GM18858 (cell line): ENCODE results near the gene FADS2.
A peak's percentile ranks its signal among the peaks of the same experiment; 100 is the strongest.
"Not testable (repeated sequence)": the region's sequence is repeated elsewhere in the genome, so short reads cannot be mapped to it uniquely, and the experiment has no call there.

Source experiments
- ATAC-seq: cut with Tn5 transposase; IDR thresholded peaks from one replicate; pipeline ENCODE4 v1.9.1; 2021; ENCODE audit not compliant: unreplicated experiment

The FADS2 gene

DNA sequence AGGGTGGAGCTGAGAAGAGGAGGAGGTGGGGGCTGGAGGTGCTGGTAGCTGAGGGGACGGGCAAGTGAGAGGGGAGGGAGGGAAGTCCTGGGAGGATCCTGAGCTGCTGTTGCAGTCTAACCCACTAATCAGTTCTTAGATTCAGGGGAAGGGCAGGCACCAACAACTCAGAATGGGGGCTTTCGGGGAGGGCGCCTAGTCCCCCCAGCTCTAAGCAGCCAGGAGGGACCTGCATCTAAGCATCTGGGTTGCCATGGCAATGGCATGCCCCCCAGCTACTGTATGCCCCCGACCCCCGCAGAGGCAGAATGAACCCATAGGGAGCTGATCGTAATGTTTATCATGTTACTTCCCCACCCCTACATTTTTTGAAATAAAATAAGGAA, 38.9 kb downstream of the FADS2 start:
- ATAC-seq: no peak

DNA sequence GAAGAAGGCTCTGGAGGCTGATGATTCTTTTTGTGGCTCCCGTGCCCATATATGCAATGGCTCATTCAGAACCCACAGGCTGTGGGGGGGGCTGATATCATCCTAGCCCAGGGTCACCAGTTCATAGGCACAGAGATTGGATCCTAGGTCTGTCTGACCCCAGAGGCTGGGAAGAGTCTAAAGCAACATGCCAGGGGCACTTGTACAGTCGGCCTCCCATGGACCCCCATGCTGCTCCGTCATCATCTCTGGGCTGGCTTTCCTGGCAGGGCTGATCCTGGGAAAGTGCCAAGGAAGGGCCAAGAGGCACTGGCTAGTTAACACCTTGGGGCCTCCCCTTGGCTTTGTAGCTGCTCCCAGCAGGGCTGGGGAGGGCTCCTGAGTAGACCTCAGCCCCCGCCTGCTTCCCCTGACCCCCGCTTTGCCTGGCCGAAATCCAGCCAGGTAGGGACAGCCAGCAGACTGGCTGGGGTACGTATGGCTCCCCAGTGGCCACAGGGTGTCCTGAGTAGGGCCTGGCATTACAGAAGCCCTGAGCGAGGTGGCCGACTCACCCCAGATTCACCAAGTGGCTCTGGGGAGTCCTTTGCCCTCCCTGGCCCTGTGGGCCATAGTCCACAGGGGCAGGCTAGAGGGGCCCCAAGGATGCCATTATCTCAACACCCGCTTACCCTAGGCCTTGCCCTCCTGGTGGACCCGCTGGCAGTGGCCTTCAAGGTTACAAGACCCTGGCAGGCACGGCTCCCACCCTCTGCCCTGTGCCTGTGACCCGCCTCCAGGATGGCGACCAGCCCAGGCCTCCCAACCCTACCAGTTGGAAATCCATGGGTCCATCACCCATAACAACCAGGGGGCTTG, 40.7 kb downstream of the FADS2 start:
- ATAC-seq: no peak

DNA sequence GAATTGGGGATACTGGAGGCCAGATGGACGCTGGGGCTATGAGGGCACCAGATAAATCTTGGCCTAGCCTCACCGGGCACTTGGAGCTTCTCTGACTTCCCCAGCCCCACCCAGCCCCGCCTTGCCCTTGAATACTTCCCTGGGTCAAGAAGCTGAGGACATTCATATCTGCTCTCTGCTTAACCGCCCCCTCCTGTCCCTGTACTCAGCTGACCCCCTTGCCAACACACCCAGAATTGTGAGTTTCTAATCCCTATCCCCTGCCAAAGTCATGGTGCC, 41.3 kb downstream of the FADS2 start:
- ATAC-seq: no peak

DNA sequence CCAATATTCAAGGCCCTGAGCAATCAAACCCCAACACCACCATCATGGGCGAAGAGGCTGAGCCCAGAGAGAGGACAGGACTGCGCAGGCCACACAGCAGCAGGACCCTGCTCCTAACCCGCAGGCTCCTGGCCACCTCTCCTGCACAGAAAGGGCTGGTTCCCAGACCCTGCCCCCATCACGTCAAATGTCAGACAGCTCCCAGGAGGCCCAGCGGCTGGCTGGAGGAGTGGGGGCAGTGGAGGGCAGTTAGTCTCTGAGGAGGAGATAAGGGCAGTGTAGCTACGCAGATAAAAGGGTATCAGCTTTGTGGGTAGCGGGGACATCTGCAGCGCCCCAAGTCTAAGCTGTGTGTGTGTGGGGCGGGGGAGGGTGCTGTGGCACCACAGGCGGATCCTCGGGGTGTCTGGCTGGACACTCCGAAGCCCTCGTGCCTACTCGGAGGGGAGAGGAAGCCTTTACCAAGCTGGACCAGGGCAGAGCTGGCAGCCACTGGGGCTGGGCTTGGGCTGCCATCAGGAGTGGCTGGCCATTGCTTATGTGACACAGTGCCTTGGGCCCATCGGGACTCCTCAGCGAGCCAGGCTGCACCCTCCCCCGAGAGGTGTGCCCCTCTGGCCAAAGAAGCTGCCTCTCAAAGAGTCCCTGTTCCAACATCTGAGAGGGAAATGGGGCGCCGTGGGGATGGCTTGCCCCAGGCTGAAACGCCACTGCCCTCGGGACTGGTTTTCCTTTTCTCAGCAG, 41.8 kb downstream of the FADS2 start:
- no peak for ATAC-seq

DNA sequence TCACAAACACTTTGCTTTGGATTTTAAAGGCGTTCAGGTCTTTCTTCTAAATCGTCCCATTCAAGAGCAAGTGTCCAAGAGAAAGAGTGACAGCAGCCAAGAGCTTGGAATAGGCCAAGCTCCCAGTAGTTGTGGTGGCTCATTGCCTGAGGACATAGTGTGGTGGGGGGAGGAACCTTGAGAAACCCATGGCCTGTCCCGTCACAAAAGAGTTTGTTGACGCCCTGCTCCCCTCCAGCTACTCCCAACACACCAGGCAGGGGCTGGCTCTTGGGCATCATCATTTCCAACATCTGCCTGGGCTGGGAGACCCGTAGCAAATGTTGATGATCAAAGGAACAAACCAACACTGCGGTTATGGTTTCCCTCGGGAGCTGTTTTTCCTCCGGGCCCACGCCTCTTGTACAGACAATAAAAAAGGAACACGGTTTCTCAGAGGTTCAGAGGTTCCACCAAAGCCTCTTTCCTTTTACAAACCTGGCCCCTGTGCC, 42.5 kb downstream of the FADS2 start:
- ATAC-seq: no peak

DNA sequence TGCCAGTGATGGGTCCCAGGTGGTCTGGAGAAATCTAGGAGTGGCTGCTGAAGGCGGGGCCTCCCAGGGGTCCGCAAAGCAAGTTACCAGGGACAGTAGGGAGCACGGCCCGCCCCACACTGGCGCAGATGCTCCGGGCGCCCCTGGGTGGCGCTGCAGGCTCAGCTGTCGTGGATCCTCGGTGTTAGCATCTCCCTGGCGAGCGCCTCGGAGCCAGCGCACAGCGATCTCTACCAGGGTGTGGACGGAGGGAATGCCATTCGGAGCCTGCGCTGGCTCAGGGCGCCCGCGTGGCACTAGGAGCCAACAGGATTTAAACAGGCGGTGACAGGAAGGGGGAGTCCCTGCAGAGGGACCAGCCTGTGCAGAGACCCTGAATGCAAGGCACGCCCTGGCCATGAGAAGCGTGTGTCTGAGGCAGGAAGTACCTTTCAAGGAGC, 43.1 kb downstream of the FADS2 start:
- ATAC-seq: peak; percentile 42

DNA sequence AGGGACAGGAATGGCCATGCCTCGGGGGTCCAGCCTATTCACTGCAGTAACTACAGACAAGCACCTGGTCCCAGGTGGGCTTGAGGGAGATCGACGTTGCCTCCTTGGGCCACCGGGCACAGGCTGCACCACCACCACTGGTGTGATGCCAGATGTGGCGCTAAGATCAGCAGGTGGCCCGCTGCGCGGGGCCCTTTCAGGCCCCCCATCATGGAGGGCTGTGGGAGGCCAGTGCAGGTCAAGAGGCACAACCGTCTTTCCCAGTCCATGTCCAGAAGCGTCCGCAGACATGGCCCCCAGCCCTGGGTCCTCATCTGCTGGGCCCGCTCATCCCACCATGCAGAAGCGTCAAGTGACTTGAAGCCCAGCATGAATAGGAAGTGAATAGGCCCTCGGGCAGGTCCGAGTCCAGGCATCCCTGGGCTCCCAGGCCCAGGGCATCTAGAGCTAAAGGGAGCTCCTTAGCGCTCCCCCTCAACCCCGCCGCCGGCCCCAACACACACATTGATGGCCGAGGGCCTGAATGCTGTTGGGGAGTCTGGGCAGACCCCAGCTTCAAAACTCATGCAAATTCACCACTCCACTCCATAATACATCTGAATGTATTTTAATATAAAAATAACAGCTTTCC, 45.0 kb downstream of the FADS2 start:
- no peak for ATAC-seq

DNA sequence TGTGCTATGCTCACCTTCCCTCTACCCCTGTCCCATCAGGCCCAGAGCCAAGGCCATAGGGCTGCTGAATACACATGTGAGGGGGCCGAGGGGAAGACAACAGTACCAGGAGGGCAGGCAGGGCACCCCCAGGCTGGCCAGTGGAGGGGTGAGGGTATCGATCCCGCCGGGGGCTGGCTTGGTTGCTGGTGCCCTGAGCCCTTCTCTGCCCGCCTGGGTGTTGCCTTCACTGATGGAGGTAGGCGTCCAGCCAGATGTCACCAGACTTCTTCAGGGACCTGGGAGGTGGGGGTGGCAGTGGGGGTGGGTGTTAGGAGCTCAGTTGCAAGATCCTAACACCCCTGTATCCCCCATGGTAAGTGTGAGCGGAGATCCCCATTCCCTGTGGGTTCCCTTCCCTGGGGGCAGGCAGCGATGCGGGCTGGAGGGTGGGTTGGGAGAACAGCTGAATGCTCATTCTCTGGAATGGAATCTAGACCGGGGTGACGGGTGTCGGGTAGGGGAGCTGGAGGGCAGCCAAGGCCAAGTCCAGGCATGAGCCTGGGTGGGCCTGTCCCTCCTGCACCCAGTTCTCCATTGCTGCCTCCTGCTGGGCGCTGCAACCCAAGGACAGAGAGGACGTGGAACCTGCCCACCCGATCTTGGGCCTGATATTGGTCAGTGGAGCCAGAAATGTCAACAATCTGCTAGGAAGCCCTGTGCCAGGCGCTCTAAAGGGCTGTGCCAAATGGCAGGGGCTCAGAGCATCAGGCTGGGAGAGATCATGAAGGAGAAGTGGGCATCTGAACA, 45.7 kb downstream of the FADS2 start:
- ATAC-seq: no peak

DNA sequence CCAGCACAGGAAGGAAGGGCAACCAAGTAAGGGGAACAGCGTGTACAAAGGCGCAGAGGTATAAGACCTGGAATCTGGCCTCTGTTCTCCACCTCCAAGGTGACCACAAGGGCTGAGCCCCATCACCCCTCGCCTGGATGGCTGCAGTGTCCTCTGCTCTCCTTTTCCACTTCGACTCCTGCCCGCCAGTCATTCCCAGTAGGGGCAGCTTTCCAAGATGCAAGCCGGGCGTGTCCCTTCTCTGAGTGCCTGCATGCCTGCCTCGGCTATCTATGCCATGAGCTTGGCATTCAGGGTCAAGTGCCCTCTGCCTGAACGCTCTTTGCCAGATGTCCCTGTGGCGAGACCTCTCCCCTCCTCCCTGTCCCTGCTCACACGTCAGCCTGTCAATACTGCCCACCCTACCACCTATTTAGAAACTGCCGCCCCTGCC, 46.3 kb downstream of the FADS2 start:
- no peak for ATAC-seq

DNA sequence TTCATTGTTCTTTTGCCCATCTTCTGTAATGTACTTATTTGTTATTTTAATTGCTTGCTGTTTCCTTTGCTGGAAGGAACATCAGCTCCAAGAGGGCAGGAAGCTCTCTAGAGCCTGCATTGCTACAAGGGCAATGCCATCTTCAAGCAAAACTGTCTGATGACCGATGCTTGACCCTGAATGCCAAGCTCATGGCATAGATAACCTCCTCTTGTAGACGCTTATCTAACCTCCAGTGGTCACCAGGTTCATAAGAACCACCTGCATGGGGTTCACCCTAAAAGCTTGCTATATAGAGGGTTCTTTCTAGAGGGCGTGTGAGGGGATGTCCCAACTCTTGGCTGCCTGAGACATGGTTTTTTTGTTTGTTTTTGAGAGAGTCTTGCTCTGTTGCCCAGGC, 46.8 kb downstream of the FADS2 start:
- no peak for ATAC-seq

DNA sequence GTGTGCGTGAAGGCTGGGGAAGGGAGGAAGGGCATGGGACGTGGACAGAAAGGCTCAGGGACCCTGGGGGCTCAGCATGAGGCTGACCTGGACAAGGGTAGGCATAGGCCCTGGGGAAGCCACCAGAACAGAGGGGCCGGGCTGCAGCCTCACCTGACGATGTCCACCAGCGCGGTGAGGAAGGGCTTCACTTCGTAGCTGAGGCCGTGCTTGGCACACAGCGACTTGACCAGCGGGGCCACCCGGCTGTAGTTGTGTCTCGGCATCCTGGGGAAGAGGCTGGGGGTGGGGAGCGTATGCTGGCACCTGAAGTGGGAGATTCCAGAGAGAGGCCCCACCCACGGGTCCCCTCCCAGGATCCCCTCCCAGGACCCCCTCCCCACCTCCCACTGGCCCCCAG, 47.6 kb downstream of the FADS2 start:
- no peak for ATAC-seq

DNA sequence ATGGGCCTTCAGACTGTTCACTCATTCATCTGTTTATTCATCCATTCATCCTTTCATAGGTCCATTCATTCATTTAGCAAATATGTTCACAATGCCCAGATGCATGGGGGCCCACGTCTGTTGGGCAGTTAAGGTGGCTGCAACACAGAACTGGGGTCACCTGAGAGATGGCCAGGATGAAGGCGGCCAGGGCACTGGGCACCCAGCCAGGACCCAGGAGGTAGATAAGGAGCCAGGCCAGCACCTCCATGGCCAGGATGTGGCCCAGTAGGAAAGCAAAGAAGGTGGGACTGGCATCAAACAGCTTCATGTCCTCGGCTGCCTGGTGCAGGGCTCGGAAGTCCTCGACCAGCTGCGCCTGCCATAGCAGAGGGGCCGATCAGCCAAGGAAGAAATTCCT, 51.1 kb downstream of the FADS2 start:
- no peak for ATAC-seq

DNA sequence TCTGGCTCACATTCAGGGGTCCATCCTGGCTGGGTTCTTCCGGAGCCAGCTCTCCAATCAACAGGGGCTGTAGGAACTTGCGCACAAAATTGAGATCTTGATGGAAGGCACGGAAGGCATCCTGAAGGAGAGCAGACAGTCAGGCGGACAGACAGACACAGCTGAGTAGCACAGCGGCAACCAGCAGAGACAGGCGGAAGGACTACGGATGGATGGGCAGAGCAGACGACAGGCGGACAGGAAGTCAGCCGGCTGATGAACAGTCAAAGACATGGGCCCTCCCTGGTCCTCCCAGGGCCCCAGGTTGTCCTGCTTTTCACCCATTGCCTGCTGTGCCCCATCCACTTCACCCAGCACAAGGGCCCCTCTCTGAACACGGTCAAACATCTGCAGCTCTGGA, 51.9 kb downstream of the FADS2 start:
- no peak for ATAC-seq

DNA sequence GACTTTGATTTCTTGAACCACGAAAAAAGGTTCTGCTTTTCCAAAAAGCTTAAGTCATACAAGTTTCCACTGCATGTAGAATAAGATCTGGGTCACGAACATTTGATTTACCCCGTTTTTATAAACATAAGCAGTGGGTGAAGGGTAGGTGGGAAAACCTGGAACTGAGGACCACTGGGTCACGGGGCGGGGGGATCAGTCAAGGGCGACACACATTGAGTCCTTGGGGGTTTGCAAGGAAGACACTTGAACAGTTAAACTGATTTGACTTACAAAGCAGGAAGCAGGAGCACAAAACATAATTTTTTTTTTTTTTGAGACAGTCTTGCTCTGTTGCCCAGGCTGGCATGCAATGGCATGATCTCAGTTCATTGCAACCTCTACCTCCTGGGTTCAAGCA, 52.4 kb downstream of the FADS2 start:
- ATAC-seq: no peak

DNA sequence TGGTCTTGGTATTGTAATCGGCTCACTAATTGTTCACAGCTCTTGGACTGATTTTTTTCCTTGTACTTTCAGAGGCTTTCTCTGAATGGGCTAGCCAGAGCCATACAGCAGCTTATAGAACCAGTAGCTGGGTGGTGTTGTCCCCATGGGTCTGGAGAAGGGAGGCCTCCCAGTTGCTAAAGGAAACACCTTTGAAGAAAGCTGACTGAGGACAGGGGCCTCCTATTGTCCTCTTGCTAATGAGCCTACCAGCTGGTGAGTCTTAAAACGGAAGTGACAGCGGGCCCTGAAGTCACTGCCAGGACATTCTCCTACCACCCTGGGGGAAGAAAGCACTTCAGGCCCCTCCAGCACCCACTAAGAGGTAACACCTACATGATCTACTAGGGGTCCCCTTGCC, 53.3 kb downstream of the FADS2 start:
- no peak for ATAC-seq

DNA sequence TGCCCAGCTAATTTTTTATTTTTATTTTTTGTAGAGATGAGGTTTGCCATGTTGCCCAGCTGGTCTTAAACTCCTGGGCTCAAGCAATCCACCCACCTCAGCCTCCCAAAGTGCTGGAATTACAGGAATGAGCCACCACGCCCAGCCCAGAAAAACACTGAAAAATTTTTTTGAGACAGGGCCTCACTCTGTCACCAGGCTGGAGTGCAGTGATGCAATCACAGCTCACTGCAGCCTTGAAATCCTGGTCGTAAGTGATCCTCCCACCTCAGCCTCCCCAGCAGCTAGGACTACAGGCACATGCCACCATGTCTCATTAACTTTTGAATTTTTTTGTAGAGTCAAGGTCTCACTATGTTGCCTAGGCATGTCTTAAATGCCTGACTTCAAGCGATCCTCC, 54.2 kb downstream of the FADS2 start:
- ATAC-seq: not testable (repeated sequence)

DNA sequence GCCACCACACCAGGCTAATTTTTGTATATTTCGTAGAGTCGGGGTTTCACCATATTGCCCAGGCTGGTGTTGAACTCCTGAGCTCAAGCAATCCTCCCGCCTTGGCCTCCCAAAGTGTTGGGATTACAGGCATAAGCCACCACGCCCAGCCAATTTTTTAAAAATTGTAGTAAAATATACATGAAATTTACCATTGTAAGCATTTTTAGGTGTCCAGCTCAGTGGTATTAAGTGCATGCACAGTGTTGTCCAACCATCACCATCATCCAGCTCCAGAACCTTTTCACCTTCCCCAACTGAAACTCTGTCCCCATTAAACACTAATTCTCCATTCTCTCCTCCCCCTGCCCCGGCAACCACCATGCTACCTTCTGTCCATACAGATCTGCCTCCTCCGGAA, 54.8 kb downstream of the FADS2 start:
- no peak for ATAC-seq

DNA sequence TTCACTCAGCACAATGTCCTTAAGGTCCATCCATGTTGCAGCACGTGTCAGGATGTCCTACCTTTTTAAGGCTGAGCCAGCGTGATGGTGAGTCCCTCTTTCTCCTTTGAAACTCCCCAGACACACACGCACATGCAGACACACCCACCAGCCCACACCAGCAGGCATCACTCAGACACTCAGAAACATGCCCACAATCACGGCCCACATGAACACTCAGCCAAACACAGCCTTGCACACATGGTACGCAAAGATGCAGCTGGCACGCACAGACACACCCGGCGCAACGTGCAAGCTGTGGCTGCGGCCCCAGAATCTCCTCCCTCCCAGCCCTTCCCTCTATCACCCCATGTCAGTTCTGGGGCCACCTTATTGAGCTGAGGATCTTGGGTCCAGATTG, 55.2 kb downstream of the FADS2 start:
- ATAC-seq: no peak

DNA sequence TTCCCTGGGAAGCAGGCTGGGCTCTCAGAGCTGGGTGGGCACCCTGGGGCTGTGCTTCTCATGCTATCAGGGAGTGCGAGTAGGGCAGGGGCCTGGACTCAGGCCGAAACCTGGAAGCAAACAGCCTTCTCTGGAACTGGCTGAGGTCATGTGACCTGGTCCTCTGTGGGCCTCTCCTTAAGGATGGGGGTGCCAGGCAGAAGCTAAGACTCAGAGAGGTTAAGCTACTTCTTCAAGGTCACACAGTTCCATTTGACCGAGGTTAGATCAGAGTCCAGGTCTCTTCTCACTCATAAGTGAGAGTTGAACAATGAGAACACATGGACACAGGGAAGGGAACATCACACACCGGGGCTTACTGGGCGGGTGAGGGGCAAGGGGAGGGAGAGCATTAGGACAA, 55.8 kb downstream of the FADS2 start:
- ATAC-seq: no peak

DNA sequence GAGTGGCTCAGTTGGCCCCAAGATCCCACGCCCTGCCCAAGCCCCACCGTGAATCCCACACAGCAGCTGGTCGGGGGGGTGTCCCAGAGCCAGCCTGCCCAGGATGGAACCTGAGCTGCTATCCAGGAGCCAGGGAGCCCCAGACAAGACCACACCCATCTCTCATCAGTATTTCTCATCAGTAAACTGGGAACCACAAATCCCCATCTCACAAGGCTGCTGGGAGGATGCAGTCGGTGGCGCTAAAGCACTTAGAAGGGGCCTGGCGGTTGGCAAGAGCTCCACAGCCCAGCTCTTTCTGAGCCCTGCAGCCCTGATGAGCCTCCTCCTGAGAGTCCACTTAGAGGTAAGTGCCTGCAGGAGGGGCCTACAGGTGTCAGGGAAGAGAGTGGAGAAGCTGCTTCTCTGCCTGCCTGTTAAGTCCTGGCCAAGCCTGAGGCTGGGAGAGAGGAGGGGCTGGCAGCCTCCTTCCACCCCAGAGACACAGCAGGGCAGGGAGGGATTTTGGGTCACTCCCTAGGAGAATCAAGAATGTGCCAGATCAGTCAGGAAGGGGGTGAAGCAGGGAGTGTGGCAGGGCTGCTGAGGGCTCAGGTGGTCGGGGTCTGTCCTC, 57.2 kb downstream of the FADS2 start:
- ATAC-seq: no peak
